ENCODE results near the gene ACSF3. TPM values are rescaled to one million over a fixed set of nuclear protein-coding genes. Genes with fewer than 3 reads are reported as not detected.

Gene ACSF3
- polyA plus RNA-seq, 1 donor from 2014 or later: 20.8 TPM

DNA sequence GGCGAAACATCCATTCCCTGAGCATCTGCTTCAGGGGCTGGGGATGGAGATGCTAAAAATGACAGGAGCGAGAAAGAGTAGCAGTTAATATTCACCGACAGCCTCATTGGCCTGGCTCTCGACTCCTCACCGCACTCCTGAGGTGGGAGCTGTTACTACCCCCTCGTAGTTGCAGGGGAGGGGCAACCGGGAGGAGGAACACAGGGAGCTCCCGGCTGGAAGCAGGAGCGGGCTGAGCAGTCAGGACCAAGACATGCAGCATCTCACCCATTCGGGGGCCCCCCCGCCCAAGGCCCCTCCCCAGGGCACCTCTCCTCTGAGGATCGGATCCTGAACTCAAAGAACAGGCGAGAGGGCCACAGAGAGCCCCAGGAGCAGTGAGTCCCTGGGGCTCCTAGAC is 4.5 kb upstream of the ACSF3 start:
- no peaks in the 10 kb centered on the region for H3K36me3 ChIP-seq (ENCODE audit: insufficient read depth, low read length)
- no peak overlapping the region for H2AFZ ChIP-seq (ENCODE audit: low read depth, low read length)
- no peak overlapping the region for H3K4me3 ChIP-seq (ENCODE audit: low read length)
- H3K79me2 ChIP-seq (replicated peaks; ENCODE audit: insufficient read depth, low read length): peaks cover 1% of the 10 kb centered on the region
- no peak overlapping the region for H3K4me2 ChIP-seq (ENCODE audit: low read length)
- H3K9ac ChIP-seq (ENCODE audit: low read length): no peak overlapping the region
- H3F3A ChIP-seq (ENCODE audit: insufficient read depth, low read length, poor library complexity, severe bottlenecking): no peaks in the 10 kb centered on the region
- no peak overlapping the region for H3K27ac ChIP-seq (ENCODE audit: low read length)
- TF ChIP-seq, protein P1, sequence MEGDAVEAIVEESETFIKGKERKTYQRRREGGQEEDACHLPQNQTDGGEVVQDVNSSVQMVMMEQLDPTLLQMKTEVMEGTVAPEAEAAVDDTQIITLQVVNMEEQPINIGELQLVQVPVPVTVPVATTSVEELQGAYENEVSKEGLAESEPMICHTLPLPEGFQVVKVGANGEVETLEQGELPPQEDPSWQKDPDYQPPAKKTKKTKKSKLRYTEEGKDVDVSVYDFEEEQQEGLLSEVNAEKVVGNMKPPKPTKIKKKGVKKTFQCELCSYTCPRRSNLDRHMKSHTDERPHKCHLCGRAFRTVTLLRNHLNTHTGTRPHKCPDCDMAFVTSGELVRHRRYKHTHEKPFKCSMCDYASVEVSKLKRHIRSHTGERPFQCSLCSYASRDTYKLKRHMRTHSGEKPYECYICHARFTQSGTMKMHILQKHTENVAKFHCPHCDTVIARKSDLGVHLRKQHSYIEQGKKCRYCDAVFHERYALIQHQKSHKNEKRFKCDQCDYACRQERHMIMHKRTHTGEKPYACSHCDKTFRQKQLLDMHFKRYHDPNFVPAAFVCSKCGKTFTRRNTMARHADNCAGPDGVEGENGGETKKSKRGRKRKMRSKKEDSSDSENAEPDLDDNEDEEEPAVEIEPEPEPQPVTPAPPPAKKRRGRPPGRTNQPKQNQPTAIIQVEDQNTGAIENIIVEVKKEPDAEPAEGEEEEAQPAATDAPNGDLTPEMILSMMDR (IDR thresholded peaks at IDR 0.05; ENCODE audit: poor library complexity, severe bottlenecking): no peak
- H3K9me3 ChIP-seq (ENCODE audit: low read length): no peaks in the 10 kb centered on the region
- no peaks in the 10 kb centered on the region for H4K20me1 ChIP-seq (ENCODE audit: insufficient read depth)
- H3K27me3 ChIP-seq (ENCODE audit: insufficient read depth, low read depth, low read length): peaks cover 2% of the 10 kb centered on the region
- no peaks in the 10 kb centered on the region for H3K9me2 ChIP-seq (ENCODE audit: insufficient read depth, low read length)

DNA sequence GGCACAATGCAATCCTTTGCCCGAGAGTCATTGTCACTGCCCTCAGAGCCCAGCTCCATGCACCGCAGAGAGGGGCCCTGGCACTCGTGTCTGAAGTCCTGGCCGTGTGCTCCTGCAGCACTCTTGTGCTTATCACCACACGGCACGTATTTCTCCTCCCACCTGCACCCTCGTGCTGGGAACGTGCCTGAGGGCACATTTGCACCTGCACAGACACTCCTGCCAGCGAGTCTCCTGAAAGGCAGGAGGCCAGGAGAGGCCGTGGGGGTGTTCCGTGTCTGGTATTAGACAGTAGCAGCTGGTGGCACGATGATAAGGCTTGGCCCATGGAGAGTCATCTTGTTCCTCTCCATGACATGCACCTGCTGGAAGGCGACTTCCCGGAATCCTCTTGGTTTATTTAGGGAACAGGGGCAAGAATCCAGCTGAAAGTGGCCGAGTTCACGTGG is 3.4 kb upstream of the ACSF3 start:
- Histone ChIP-seq H3K27me3 (ENCODE audit: insufficient read depth, low read depth, low read length) (peaks cover 2% of the 10 kb centered on the region), H3K27ac (ENCODE audit: low read length) (no peak overlapping the region)
- no peak for TF ChIP-seq MXI1 (conservative IDR thresholded peaks at IDR 0.05; ENCODE audit: poor library complexity, severe bottlenecking)
- TF ChIP-seq, protein P1 (IDR thresholded peaks at IDR 0.05; ENCODE audit: poor library complexity, severe bottlenecking): no peak

DNA sequence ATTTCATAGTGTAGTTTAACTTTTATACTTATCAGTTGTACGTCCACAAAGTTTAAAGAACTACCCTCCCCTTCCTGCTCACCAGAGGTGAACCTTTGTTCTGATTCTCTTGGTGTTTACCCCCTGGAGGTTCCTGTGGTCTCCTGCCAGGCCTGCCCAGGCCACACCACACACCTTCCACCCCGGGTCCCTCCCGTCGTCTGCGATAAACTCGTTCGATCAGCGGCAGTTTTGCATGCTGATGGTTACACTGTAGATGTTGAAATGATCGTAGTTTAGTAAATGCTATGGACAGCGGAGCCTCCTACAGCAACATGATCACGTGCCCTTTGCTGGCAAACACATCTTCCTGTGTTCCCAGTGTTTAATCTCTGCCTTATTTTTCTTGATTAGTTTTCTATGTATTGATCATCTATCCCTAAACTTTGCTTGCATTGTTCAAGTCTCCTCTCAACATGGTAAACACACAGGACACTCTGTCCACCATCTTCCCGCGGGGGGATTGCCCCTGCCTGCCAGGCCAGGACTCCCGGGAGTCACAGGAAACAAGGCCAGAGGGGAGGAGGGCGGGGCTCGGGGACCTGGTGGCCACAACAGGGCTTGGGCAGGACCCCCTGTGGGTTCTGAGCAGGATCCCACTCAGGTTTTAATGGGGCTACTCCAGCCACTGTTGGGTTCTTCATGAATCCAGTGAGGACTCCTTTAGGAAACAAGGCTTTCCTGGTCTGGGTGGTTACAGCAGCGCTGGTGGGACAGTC is 2.8 kb upstream of the ACSF3 start:
- Histone ChIP-seq H3K4me2 (ENCODE audit: low read length) (no peak overlapping the region), H3K36me3 (ENCODE audit: insufficient read depth, low read length) (no peaks in the 10 kb centered on the region), H3K27me3 (ENCODE audit: insufficient read depth, low read depth, low read length) (peaks cover 2% of the 10 kb centered on the region), H2AFZ (ENCODE audit: low read depth, low read length) (no peak overlapping the region), H3K4me3 (ENCODE audit: low read length) (no peak overlapping the region), H3K79me2 (replicated peaks; ENCODE audit: insufficient read depth, low read length) (peaks cover 13% of the 10 kb centered on the region), H3K27ac (ENCODE audit: low read length) (no peak overlapping the region), H3K9me3 (ENCODE audit: low read length) (no peaks in the 10 kb centered on the region), H3K9me2 (ENCODE audit: insufficient read depth, low read length) (no peaks in the 10 kb centered on the region), H3K9ac (ENCODE audit: low read length) (no peak overlapping the region), H4K20me1 (ENCODE audit: insufficient read depth) (no peaks in the 10 kb centered on the region), H3F3A (ENCODE audit: insufficient read depth, low read length, poor library complexity, severe bottlenecking) (no peaks in the 10 kb centered on the region)
- TF ChIP-seq EZH2 (IDR thresholded peaks at IDR 0.05; ENCODE audit: borderline replicate concordance, insufficient read depth, low read length, poor library complexity, severe bottlenecking): no peak
- TF ChIP-seq, protein P1 (IDR thresholded peaks at IDR 0.05; ENCODE audit: poor library complexity, severe bottlenecking): no peak
- TF ChIP-seq POLR2AphosphoS5 (IDR thresholded peaks at IDR 0.05): no peak
- TF ChIP-seq SMC3 (conservative IDR thresholded peaks at IDR 0.05; ENCODE audit: poor library complexity): no peak
- no peak for TF ChIP-seq EP300 (conservative IDR thresholded peaks at IDR 0.05; ENCODE audit: poor library complexity, severe bottlenecking)
- TF ChIP-seq, protein P2, sequence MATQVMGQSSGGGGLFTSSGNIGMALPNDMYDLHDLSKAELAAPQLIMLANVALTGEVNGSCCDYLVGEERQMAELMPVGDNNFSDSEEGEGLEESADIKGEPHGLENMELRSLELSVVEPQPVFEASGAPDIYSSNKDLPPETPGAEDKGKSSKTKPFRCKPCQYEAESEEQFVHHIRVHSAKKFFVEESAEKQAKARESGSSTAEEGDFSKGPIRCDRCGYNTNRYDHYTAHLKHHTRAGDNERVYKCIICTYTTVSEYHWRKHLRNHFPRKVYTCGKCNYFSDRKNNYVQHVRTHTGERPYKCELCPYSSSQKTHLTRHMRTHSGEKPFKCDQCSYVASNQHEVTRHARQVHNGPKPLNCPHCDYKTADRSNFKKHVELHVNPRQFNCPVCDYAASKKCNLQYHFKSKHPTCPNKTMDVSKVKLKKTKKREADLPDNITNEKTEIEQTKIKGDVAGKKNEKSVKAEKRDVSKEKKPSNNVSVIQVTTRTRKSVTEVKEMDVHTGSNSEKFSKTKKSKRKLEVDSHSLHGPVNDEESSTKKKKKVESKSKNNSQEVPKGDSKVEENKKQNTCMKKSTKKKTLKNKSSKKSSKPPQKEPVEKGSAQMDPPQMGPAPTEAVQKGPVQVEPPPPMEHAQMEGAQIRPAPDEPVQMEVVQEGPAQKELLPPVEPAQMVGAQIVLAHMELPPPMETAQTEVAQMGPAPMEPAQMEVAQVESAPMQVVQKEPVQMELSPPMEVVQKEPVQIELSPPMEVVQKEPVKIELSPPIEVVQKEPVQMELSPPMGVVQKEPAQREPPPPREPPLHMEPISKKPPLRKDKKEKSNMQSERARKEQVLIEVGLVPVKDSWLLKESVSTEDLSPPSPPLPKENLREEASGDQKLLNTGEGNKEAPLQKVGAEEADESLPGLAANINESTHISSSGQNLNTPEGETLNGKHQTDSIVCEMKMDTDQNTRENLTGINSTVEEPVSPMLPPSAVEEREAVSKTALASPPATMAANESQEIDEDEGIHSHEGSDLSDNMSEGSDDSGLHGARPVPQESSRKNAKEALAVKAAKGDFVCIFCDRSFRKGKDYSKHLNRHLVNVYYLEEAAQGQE (IDR thresholded peaks at IDR 0.05; ENCODE audit: borderline replicate concordance): no peak
- TF ChIP-seq TAF1 (IDR thresholded peaks at IDR 0.05; ENCODE audit: low read depth): no peak
- TF ChIP-seq RAD21 (conservative IDR thresholded peaks at IDR 0.05): no peak
- TF ChIP-seq MXI1 (conservative IDR thresholded peaks at IDR 0.05; ENCODE audit: poor library complexity, severe bottlenecking): no peak

More for the DNA sequence above, 3.4 kb upstream of the ACSF3 start:
- H3K4me2 ChIP-seq (ENCODE audit: low read length): no peak overlapping the region
- H3K9me3 ChIP-seq (ENCODE audit: low read length): no peaks in the 10 kb centered on the region
- H3K36me3 ChIP-seq (ENCODE audit: insufficient read depth, low read length): no peaks in the 10 kb centered on the region
- H3K9me2 ChIP-seq (ENCODE audit: insufficient read depth, low read length): no peaks in the 10 kb centered on the region
- no peaks in the 10 kb centered on the region for H4K20me1 ChIP-seq (ENCODE audit: insufficient read depth)
- H3K4me3 ChIP-seq (ENCODE audit: low read length): no peak overlapping the region
- no peaks in the 10 kb centered on the region for H3F3A ChIP-seq (ENCODE audit: insufficient read depth, low read length, poor library complexity, severe bottlenecking)
- no peak overlapping the region for H2AFZ ChIP-seq (ENCODE audit: low read depth, low read length)
- peaks cover 12% of the 10 kb centered on the region for H3K79me2 ChIP-seq (replicated peaks; ENCODE audit: insufficient read depth, low read length)
- H3K9ac ChIP-seq (ENCODE audit: low read length): no peak overlapping the region

Data from neural cell (in vitro differentiated cells).